Fibroblast of upper back skin (primary cell): Measurements from ENCODE around the gene FGF19.

Source experiments
- DNase-seq: peaks from one replicate; pipeline ENCODE4 v3.0.0-alpha.2; 2013

Gene FGF19

GRCh38 chr11:69667619-69668604 is 35.9 kb downstream of the FGF19 start:
- DNase-seq, result no peak

GRCh38 chr11:69666752-69667536 is 36.9 kb downstream of the FGF19 start:
- DNase-seq, result no peak

DNA sequence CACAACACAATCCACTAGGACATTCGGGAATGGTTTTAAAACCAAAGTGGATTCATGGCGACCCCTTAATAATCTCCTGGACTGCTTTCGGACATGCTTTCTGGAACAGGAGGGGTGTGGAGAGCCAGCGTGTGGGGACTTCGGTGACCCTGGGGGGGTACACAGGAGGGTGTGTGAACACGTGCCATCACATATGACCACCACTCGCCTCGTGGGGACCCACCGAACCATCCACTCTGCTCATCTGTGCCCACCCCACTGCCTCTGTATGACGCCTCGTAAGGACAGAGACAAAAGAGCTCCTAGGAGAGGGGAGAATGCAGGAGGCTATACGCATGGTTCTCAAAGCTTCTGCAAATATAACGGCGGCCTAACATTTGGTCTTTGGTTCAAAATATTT is 37.6 kb downstream of the FGF19 start:
- DNase-seq, result no peak

DNA sequence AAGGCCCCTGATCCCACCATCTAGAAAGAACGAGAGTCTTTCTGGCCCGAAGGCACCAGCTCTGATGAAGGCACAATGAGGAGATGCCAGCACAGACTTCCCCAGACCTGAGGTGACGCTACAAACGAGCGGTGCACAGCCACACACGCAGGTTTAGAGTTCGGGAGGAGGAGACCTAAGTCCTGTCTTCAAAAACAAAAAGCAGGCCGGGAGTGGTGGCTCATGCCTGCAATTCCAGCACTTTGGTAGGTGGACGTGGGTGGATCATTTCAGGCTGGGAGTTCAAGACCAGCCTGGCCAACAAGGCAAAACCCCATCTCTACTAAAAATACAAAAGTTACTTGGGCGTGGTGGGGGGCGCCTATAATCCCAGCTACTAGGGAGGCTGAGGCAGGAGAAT is 38.2 kb downstream of the FGF19 start:
- no peak for DNase-seq

DNA sequence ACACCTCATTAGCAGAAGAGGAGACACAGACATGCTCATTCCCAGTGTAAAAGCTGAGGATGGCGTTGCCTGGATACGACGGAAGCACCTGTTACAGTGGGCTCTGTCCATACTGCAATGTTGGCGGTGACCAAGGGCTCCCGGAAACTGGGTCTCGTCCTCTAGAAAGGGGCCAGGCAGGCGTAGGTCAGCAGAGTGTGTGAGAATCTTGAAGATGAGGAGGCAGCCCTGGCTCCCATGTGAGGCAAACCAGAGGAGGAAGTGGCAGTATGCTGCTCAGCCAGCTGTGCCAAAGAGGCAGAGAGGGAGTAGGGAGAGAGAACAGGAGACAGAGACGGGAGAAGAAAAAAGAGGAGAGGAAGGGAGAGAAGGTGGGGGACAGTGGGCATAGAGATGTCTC is 38.9 kb downstream of the FGF19 start:
- no peak for DNase-seq

DNA sequence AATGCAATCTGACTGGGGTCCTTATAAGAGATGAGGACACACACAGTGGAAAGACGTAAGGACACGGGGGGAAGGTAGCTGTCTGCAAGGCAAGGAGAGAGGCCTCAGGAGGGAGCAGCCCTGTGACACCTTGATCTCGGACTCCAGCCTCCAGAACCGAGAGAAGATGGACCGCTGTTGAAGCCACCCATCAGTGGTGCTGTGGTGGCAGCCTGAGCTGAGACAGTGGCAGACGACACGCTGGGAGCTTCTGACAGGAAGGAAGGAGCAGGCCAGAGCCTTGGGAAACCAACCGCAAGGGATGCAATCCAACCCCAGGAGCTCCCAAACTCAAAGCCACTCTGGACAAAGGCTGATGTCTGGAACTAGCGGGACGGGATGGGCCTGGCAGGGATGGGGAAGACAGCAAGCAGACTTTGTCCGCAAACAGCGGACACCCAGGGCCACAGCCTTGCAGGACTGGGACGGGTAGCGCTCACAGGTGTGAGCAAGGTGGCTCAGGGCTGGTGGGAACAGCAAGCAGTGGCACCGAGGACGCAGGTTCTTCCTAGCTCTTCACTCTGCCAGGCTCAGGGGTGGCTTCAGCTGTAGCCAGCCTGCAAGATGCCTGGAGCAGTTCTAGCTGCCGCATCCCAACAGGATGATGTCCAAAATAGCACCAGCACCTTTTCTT is 39.6 kb downstream of the FGF19 start:
- DNase-seq, result no peak

GRCh38 chr11:69663326-69663725 is 40.5 kb downstream of the FGF19 start:
- DNase-seq, result no peak

DNA sequence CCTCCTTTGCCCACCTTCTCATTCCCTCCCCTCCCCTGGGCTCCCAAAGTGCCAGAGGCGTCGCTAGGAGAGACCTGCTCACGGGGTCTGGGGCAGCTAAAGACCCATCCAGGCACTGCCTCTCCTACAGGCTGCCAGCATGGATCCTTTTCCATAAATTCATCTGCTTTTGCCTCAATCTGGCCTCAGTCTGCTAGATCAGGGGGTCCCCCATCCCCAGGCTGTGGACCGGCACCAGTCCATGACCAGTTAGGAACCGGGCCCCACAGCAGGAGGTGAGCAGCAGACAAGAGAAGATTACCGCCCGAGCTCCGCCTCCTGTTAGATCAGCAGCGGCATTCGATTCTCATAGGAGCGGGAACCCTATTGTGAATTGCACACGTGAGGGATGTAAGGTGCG is 41.0 kb downstream of the FGF19 start:
- no peak for DNase-seq

GRCh38 chr11:69662021-69662698 is 41.7 kb downstream of the FGF19 start:
- no peak for DNase-seq

GRCh38 chr11:69661413-69661715 is 42.5 kb downstream of the FGF19 start:
- no peak for DNase-seq

- no peak for DNase-seq
These were observed 43.8 kb downstream of the FGF19 start for GRCh38 chr11:69660001-69660500.

DNA sequence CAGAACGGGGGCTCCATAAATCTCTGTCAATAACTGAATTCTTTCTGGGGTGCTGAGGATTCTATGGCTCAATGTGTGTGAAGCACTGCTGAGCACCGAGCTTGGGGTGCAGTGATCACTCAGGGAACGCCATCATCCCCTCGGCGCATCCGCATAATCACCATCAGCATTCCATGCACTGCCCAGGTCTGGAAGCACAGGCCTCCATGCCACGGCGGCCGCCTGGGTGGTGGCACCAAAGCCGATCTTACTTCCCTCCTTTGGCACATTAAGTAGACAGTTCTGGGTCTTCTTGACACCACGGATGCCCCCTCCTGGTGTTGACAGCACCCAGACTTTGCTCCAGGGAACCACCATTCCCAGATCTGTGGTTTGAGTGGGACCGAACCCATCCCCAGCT is 44.2 kb downstream of the FGF19 start:
- no peak for DNase-seq

- no peak for DNase-seq
These were observed 45.0 kb downstream of the FGF19 start for GRCh38 chr11:69658626-69659450.

DNA sequence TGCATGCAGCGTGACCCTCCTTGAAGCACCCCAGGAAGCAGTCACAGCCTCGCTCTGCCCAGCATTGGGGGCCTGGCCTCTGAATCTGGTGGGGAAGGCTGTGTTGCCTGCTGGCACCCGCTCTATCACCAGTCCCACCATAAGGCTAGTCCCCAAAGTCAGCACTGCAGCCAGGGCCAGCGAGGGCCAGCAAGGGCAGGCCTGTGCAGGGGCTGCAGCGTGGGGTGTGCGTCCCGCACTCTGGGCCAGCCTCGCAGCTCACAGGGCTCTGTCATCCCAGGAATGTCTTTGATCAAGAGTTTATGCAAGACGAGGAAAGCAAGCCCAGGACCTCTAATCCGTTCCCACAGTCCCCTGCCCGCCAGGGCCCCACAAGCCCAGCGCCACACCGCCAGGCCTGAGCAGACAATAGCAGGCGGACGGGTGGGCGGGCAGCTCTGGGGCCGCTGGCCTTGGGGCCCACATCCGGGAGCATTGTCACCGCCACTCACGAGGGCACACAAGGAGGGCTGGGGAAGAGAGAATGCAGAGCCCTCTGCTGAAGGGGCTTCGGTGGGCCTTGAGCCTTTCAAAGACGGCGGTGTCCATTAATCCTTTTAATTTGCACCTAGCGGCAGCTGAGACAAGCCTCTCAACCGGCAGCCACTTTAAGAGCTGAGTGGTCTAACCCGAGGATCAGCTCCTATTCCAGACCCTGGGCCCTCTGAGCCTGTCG is 45.8 kb downstream of the FGF19 start:
- DNase-seq, result no peak

DNA sequence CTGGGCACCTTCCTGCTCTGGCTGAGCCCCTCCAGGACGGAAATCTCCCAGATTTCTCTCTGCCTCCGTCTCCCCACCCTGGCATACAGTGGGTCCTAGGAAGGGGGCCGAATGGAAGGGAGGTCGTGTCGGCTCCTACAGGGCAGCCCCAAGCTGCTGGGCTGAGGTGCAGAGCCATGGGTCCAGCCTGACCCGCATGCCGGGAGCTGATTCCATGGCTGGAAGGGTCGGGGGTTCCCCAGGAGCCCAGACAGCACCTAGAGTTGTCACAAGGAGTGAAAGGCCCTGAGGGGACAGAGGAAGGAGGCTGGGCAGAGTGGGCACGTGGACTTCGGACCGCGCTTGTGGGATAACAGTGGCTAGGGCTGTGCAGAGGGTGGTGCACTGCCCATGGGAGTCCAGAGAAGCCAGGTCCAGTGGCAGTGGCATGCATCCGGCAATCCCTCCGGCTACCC is 46.3 kb downstream of the FGF19 start:
- no peak for DNase-seq

GRCh38 chr11:69656536-69657455 is 47.0 kb downstream of the FGF19 start:
- DNase-seq, result no peak

- DNase-seq, result no peak
These were observed 48.1 kb downstream of the FGF19 start for GRCh38 chr11:69655479-69656428.

DNA sequence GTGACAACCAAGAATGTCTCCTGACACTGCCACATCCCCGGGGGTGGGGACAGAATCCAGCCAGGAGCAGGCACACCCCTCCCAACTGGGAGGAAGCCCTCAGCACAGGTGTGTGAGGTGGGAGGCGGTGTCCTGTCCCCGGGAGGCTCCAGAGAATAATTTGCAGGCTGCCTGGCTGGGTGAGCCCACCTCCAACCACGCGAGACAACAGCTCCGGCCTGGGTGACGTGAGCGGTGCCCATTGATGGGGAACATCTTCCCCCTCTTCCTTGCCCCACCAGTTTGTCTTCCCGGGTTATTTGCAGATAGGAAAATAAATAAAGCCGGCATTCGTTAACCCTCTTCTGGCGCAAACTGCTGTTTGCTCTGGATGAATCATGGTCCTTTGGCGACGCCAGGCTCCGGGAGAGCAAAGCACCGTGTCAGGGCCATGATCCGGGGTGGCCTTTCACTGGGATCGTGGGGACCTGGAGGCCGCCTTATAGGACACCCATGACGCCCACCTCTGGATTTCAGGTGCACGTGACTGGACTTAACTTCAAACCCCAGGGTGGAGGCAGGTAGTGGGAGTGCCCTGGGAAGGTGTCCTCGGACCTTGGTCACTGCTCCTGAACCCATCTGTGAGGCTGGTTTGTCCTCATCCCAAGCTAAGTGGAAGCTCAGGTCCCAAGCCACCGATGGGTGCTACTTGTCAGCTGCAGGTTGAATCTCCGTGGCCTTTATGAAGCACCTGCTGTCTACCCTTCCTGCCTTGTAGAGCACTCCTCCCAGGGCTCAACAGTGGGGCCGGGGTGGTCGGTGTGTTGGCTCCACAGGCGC is 49.0 kb downstream of the FGF19 start:
- DNase-seq, result no peak
